Liver (tissue), 9 donors: ENCODE results near the gene SNAPC4. TPM values are rescaled to one million over a fixed set of nuclear protein-coding genes. Genes with fewer than 3 reads are reported as not detected.

ENCODE experiments used
- DNase-seq: peaks from one replicate; pipeline ENCODE4 v3.0.0-alpha.2; 2017; ENCODE audit warnings: low spot score
- H3K27ac ChIP-seq, 2 donors: one replicate each; pipeline ENCODE4 v1.7.0; 2013; ENCODE audit warnings: inconsistent platforms in 2 of 2, low read length in 2 of 2, control low read depth in 1 of 2, low read depth in 1 of 2, mild to moderate bottlenecking in 1 of 2
- H3K27me3 ChIP-seq, 4 donors: one replicate each; pipeline versions ENCODE4 v1.6.1 to v1.7.0; 2013; ENCODE audit warnings: low read length in 3 of 4, inconsistent platforms in 1 of 4, mild to moderate bottlenecking in 1 of 4, moderate library complexity in 1 of 4; ENCODE audit not compliant: control insufficient read depth in 4 of 4, insufficient read depth in 4 of 4
- H3K36me3 ChIP-seq, 4 donors: one replicate each; pipeline versions ENCODE4 v1.6.1 to v1.7.0; 2013; ENCODE audit warnings: low read length in 3 of 4, mild to moderate bottlenecking in 3 of 4, low read depth in 1 of 4, moderate library complexity in 1 of 4; ENCODE audit not compliant: control insufficient read depth in 4 of 4, insufficient read depth in 3 of 4
- H3K4me1 ChIP-seq, 4 donors: one replicate each; pipeline versions ENCODE4 v1.6.1 to v1.7.0; 2013; ENCODE audit warnings: low read length in 3 of 4, mild to moderate bottlenecking in 3 of 4, moderate library complexity in 1 of 4; ENCODE audit not compliant: control insufficient read depth in 4 of 4, insufficient read depth in 4 of 4
- H3K4me3 ChIP-seq, 3 donors: one replicate each; pipeline versions ENCODE4 v1.6.1 to v1.7.0; 2013; ENCODE audit warnings: low read length in 3 of 3, control low read depth in 1 of 3, low read depth in 1 of 3, mild to moderate bottlenecking in 1 of 3
- H3K9ac ChIP-seq, 2 donors: one replicate each; pipeline ENCODE4 v1.7.0; 2013; ENCODE audit warnings: low read length in 2 of 2, mild to moderate bottlenecking in 2 of 2, moderate library complexity in 2 of 2, control low read depth in 1 of 2, low read depth in 1 of 2
- H3K9me3 ChIP-seq, 4 donors: one replicate each; pipeline versions ENCODE4 v1.6.1 to v1.7.0; 2013; ENCODE audit warnings: low read length in 3 of 4; ENCODE audit not compliant: control insufficient read depth in 4 of 4
- EGR1 ChIP-seq, 2 donors: IDR thresholded peaks; 2 replicates each; pipeline ENCODE4 v1.6.1; 2016 to 2018; ENCODE audit warnings: antibody characterized with exemption in 2 of 2, low read depth in 2 of 2
- FOXA2 ChIP-seq: IDR thresholded peaks from 2 replicates; pipeline ENCODE4 v1.6.1; 2016; ENCODE audit warnings: antibody characterized with exemption
- HNF4A ChIP-seq, 2 donors: conservative IDR thresholded peaks; 2 replicates each; pipeline ENCODE4 v1.6.1; 2016; ENCODE audit warnings: antibody characterized with exemption in 2 of 2, mild to moderate bottlenecking in 2 of 2
- HNF4G ChIP-seq: IDR thresholded peaks from 2 replicates; pipeline ENCODE4 v1.6.1; 2016; ENCODE audit warnings: antibody characterized with exemption
- JUND ChIP-seq, 2 donors: IDR thresholded peaks; 2 replicates each; pipeline ENCODE4 v1.6.1; 2016; ENCODE audit warnings: antibody characterized with exemption in 2 of 2
- NR2F2 ChIP-seq: IDR thresholded peaks from 2 replicates; pipeline ENCODE4 v1.6.1; 2016; ENCODE audit warnings: antibody characterized with exemption
- SP1 ChIP-seq: IDR thresholded peaks from 2 replicates; pipeline ENCODE4 v1.6.1; 2018; ENCODE audit warnings: antibody characterized with exemption, mild to moderate bottlenecking
- TAF1 ChIP-seq: conservative IDR thresholded peaks from 2 replicates; pipeline ENCODE4 v1.6.1; 2016; ENCODE audit warnings: antibody characterized with exemption, mild to moderate bottlenecking
- YY1 ChIP-seq: IDR thresholded peaks from 2 replicates; pipeline ENCODE4 v1.6.1; 2016; ENCODE audit warnings: antibody characterized with exemption, mild to moderate bottlenecking
- WGBS: extraction: QIAGEN DNeasy Blood & Tissue Kit; methylation state at CpG from one replicate; pipeline ENCODE4 v1.1.7; 2013; 5-methylcytosine and 5-hydroxymethylcytosine counted together
- polyA plus RNA-seq, 2 donors: library from polyadenylated mRNA; stranded (reverse) in 1 of 2; unstranded in 1 of 2; fragments of 200-250 nt in 1 of 2; fragments of >200 nt in 1 of 2; fragmentation: Nextera tagmentation in 1 of 2; extraction: Ambion mirVana in 1 of 2; gene quantifications; one replicate each; pipeline versions ENCODE4 v1.2.1 to v1.2.3, GENCODE V29; 2013 to 2015
- total RNA-seq, 2 donors: library from RNA; depleted of rRNA; stranded (reverse); fragments of >200 nt; gene quantifications; one replicate each; pipeline ENCODE4 v1.2.3, GENCODE V29; 2014
- TF ChIP-seq, protein P1 (sequence below): IDR thresholded peaks from 2 replicates; pipeline ENCODE4 v1.6.1; 2016; ENCODE audit warnings: antibody characterized with exemption
- TF ChIP-seq, protein P2 (sequence below): fragments of 150-350 bp; IDR thresholded peaks from 2 replicates; pipeline ENCODE4 v1.5.1; 2017; ENCODE audit warnings: improper control_type of control experiment, low read depth, low read length; ENCODE audit not compliant: missing input control
- TF ChIP-seq, protein P3 (sequence below): IDR thresholded peaks from 2 replicates; pipeline ENCODE4 v1.6.1; 2016; ENCODE audit warnings: antibody characterized with exemption
- TF ChIP-seq, protein P4 (sequence below): IDR thresholded peaks from 2 replicates; pipeline ENCODE4 v1.6.1; 2016; ENCODE audit warnings: antibody characterized with exemption
- donor health status: healthy.
- donor health status: healthy.
- donor health status: healthy.
- donor health status: healthy.
- donor health status: healthy.

The SNAPC4 gene
- total and polyA plus RNA-seq, 4 donors, result 0.75 to 4.2 (median 3.1) TPM

DNA sequence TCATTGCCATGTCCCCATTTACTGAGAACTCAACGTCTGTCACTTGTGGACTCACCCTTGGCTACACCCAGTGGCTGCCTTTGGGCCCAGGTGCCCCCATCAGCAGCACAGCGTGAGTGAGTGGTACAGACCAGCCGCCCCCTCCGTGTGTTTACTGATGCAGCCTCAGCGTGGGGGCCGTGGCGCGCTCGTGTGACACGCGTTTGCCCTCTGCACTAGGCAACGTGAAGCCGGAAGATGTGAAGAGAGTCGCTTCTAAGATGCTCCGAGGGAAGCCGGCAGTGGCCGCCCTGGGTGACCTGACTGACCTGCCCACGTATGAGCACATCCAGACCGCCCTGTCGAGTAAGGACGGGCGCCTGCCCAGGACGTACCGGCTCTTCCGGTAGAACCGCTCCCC, 22.9 kb upstream of the SNAPC4 start:
- 97% methylated on average over 26 of the region's 26 CpGs for WGBS
- Histone ChIP-seq H3K4me1 (peaks cover under 1 to 8% (median 5%) of the 10 kb centered on the region in 4 donors), H3K36me3 (peaks cover 18 to 62% (median 37%) of the 10 kb centered on the region in 4 donors), H3K27me3 (no peaks in the 10 kb centered on the region), H3K9ac (no peak overlapping the region), H3K27ac (no peak overlapping the region), H3K9me3 (no peaks in the 10 kb centered on the region), H3K4me3 (no peak overlapping the region)
- TF ChIP-seq JUND (IDR thresholded peaks at IDR 0.05) (no peak), SP1 (no peak), NR2F2 (no peak), HNF4G (no peak), HNF4A (conservative IDR thresholded peaks at IDR 0.05) (no peak), YY1 (no peak)
- TF ChIP-seq, protein P1, sequence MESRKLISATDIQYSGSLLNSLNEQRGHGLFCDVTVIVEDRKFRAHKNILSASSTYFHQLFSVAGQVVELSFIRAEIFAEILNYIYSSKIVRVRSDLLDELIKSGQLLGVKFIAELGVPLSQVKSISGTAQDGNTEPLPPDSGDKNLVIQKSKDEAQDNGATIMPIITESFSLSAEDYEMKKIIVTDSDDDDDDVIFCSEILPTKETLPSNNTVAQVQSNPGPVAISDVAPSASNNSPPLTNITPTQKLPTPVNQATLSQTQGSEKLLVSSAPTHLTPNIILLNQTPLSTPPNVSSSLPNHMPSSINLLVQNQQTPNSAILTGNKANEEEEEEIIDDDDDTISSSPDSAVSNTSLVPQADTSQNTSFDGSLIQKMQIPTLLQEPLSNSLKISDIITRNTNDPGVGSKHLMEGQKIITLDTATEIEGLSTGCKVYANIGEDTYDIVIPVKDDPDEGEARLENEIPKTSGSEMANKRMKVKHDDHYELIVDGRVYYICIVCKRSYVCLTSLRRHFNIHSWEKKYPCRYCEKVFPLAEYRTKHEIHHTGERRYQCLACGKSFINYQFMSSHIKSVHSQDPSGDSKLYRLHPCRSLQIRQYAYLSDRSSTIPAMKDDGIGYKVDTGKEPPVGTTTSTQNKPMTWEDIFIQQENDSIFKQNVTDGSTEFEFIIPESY, result no peak
- no peak for DNase-seq

DNA sequence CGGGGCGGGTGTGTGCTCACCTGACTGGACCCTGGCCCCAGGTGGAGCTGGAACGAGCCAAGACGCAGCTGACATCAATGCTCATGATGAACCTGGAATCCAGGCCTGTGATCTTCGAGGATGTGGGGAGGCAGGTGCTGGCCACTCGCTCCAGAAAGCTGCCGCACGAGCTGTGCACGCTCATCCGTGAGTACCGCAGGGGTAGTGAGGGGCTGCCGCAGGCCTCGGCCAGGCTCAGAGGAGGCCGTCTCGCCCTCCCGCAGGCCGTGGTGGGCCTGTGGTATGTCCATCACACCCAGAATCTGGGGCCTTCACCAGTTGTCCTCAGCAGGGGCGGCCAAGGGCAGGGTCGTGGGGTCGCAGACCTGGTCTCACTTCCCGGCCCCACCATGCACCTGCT, 21.8 kb upstream of the SNAPC4 start:
- 94% methylated on average over 21 of the region's 21 CpGs for WGBS
- no peak for DNase-seq

More for the DNA sequence above, 21.8 kb upstream of the SNAPC4 start:
- Histone ChIP-seq H3K36me3 (peaks cover 18 to 68% (median 40%) of the 10 kb centered on the region in 4 donors), H3K4me1 (peaks cover 2 to 13% (median 7%) of the 10 kb centered on the region in 4 donors), H3K4me3 (no peak overlapping the region), H3K9me3 (no peaks in the 10 kb centered on the region), H3K27me3 (no peaks in the 10 kb centered on the region), H3K27ac (no peak overlapping the region), H3K9ac (no peak overlapping the region)
- TF ChIP-seq FOXA2 (no peak), YY1 (no peak), EGR1 (IDR thresholded peaks at IDR 0.05; ENCODE audit: low read depth in 2 of 2) (no peak), TAF1 (no peak), NR2F2 (no peak), HNF4A (conservative IDR thresholded peaks at IDR 0.05) (no peak)
- TF ChIP-seq, protein P2, sequence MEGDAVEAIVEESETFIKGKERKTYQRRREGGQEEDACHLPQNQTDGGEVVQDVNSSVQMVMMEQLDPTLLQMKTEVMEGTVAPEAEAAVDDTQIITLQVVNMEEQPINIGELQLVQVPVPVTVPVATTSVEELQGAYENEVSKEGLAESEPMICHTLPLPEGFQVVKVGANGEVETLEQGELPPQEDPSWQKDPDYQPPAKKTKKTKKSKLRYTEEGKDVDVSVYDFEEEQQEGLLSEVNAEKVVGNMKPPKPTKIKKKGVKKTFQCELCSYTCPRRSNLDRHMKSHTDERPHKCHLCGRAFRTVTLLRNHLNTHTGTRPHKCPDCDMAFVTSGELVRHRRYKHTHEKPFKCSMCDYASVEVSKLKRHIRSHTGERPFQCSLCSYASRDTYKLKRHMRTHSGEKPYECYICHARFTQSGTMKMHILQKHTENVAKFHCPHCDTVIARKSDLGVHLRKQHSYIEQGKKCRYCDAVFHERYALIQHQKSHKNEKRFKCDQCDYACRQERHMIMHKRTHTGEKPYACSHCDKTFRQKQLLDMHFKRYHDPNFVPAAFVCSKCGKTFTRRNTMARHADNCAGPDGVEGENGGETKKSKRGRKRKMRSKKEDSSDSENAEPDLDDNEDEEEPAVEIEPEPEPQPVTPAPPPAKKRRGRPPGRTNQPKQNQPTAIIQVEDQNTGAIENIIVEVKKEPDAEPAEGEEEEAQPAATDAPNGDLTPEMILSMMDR, result no peak
- TF ChIP-seq, protein P3, sequence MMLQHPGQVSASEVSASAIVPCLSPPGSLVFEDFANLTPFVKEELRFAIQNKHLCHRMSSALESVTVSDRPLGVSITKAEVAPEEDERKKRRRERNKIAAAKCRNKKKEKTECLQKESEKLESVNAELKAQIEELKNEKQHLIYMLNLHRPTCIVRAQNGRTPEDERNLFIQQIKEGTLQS, result no peak
- TF ChIP-seq, protein P1, result no peak
- TF ChIP-seq, protein P4, sequence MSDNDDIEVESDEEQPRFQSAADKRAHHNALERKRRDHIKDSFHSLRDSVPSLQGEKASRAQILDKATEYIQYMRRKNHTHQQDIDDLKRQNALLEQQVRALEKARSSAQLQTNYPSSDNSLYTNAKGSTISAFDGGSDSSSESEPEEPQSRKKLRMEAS, result no peak
